Right lobe of liver (tissue), 4 donors: ENCODE measurements around the gene BORCS6.

Source experiments
- CTCF ChIP-seq, 4 donors: fragments of 200-600 bp in 3 of 4; fragments of 450-650 bp in 1 of 4; IDR thresholded peaks; one replicate each; pipeline versions ENCODE4 v1.5.1 to v1.8.0; 2016 to 2022; ENCODE audit warnings: antibody characterized with exemption in 4 of 4, mild to moderate bottlenecking in 2 of 4
- POLR2A ChIP-seq: fragments of 450-650 bp; IDR thresholded peaks from one replicate; pipeline ENCODE4 v1.6.1; 2017; ENCODE audit warnings: antibody characterized with exemption, mild to moderate bottlenecking
- donor health status: DM: no; HTN: no; CAD: no.
- donor health status: DM: no; HTN: no; CAD: no.
- donor health status: DM: no; HTN: yes; CAD: no.

- TF ChIP-seq CTCF (IDR thresholded peaks at IDR 0.05) (no peak), POLR2A (peak; percentile 100)
Observed at GRCh38 chr17:8173056-8173870, 16.7 kb downstream of the BORCS6 start.
